MG63 (cell line): Measurements from ENCODE around the gene KCNIP1. TPM values are rescaled to one million over a fixed set of nuclear protein-coding genes. Genes with fewer than 3 reads are reported as not detected.

ENCODE experiments used
- total RNA-seq: library from RNA; depleted of rRNA; stranded (reverse); fragments of >200 nt; shearing (Covaris generic); gene quantifications from 2 replicates; pipeline ENCODE4 v1.2.3, GENCODE V29; 2014; ENCODE audit warnings: low replicate concordance; rRNA removed

Gene KCNIP1
- total RNA-seq, 1 experiment from 2014 or later = 0.43 TPM

Other genes with a start within 250 kb of the KCNIP1 start
- not detected in 2 replicates for gene LCP2, start 206.2 kb upstream of the KCNIP1 start, total RNA-seq
- gene KCNMB1, start 114.7 kb upstream of the KCNIP1 start, total RNA-seq = 0.43 TPM in 1 of 2 replicates, not detected in the other